Measurements from ENCODE around the gene TSKU. TPM values are rescaled to one million over a fixed set of nuclear protein-coding genes. Genes with fewer than 3 reads are reported as not detected.
A peak's percentile ranks its signal among the peaks of the same experiment; 100 is the strongest.

The TSKU gene
- total RNA-seq, 2 donors from 2014 or later: 18.7 to 46.6 TPM

- Histone ChIP-seq H3K27me3 (no peaks in the 10 kb centered on the region), H3K36me3 (no peaks in the 10 kb centered on the region), H3K4me3 (no peak overlapping the region), H3K4me1 (peaks cover 0 to 22% of the 10 kb centered on the region in 2 donors), H3K9me3 (no peaks in the 10 kb centered on the region), H3K27ac (peak overlapping the region in 1 of 2 donors; percentile 46)
- TF ChIP-seq, protein P1, sequence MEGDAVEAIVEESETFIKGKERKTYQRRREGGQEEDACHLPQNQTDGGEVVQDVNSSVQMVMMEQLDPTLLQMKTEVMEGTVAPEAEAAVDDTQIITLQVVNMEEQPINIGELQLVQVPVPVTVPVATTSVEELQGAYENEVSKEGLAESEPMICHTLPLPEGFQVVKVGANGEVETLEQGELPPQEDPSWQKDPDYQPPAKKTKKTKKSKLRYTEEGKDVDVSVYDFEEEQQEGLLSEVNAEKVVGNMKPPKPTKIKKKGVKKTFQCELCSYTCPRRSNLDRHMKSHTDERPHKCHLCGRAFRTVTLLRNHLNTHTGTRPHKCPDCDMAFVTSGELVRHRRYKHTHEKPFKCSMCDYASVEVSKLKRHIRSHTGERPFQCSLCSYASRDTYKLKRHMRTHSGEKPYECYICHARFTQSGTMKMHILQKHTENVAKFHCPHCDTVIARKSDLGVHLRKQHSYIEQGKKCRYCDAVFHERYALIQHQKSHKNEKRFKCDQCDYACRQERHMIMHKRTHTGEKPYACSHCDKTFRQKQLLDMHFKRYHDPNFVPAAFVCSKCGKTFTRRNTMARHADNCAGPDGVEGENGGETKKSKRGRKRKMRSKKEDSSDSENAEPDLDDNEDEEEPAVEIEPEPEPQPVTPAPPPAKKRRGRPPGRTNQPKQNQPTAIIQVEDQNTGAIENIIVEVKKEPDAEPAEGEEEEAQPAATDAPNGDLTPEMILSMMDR (IDR thresholded peaks at IDR 0.05): no peak
- no peak for DNase-seq (ENCODE audit: low spot score)
Observed at GRCh38 chr11:76835928-76836612, 52.9 kb downstream of the TSKU start.

DNA sequence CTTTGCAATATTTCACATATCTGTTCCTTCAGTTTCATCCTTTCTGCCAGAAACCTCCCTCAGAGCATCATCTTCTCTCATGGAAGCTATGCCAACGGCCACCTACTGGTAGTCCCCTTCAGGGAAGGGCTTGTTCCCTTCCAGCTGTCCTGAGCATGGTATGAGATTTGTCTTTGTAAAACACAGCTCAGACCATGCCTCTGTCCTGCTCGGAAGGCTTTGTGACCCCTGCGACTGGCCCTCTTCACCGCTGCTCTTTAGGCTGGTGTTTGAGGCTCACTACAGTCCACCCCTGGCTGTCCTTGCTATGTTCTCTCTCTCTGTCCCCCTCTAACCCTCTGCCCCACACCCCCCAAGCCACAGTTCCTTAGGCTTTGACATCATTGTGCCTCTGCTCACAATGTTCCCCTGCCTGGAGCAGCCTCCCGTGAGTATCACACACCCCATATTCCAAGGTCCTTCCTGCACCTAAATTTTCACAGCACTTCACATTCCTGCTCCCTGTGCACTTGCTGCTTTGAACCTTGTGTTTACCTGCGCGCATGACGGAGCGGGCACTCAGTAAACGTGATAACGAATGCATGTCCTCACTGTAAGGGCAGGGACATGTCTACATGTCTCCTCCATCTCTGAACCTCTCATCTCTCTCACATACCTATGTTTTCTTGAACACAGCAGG is 53.6 kb downstream of the TSKU start:
- Histone ChIP-seq H3K9me3 (no peaks in the 10 kb centered on the region), H3K4me3 (no peak overlapping the region), H3K36me3 (no peaks in the 10 kb centered on the region), H3K27ac (peak overlapping the region in 1 of 2 donors; percentile 46), H3K27me3 (no peaks in the 10 kb centered on the region), H3K4me1 (peaks cover 0 to 22% of the 10 kb centered on the region in 2 donors)
- DNase-seq (ENCODE audit: low spot score): no peak
- TF ChIP-seq, protein P1 (IDR thresholded peaks at IDR 0.05): no peak

DNA sequence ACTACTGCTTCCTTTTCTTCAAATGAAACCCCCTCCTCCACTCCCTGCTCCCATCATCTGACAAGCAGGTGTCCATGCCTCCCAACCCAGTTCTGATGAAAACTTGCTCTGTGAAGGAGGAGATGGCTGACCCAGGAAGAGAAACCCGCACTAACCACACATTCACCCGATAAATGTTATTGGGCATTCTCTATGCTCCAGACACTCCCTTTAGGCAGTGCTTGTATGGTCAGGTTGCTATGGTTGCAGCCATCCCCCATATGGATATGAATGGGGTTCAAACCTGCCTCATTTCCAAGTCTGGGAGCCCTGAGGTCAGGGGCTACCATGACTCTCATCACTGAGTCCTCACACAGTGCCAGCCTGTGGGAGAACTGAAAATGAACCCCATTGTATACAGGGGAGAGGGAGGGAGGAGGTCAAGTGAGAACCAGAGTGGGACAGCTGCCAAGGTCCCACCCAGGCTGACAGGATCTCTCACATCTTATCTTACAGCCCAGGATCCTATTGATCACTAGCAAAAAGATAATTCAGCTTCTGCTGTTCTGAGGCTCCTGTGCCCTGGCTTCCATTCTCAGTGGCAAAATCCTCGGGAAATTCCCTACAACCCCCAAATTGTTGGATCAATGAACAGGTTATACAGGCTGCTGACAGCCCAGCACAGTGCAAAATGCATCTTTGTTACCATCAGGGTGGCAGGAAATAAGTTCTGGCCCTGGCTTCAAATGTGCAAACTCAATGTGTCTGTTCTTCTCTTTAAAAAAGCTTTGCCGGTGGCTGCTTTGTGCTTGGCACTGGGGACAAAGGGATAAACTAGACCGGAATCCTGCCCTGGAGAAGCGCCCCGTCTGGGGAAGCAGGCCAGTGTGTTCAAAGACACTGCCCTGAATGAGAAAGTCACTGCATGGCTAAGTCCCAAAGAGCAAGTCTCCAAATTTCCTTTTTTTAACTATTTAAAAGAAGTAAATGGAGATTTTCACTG is 54.8 kb downstream of the TSKU start:
- Histone ChIP-seq H3K4me3 (no peak overlapping the region), H3K27me3 (no peaks in the 10 kb centered on the region), H3K4me1 (peaks cover 0 to 22% of the 10 kb centered on the region in 2 donors), H3K27ac (no peak overlapping the region), H3K9me3 (no peaks in the 10 kb centered on the region), H3K36me3 (no peaks in the 10 kb centered on the region)
- DNase-seq (ENCODE audit: low spot score): no peak
- TF ChIP-seq, protein P1 (IDR thresholded peaks at IDR 0.05): no peak

DNA sequence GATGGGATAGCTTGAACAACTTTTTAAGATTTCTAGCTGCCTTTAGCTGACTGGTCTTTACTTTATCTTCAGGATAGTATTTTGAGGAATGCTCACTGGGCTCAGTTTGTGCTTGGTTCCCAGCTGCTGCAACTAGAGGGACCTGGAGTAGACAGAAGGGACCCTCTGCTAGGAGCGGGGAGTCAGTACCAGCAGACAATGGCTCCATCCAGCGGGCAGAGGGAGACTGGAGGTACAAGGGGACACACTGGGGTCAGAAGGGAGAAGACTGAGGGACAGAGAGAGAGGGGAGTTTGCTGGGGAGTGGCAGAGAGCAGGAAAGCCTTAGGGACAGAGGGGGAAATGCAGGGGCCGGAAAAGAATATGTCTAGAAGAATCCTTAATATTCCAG is 55.5 kb downstream of the TSKU start:
- Histone ChIP-seq H3K27me3 (no peaks in the 10 kb centered on the region), H3K27ac (no peak overlapping the region), H3K36me3 (no peaks in the 10 kb centered on the region), H3K9me3 (no peaks in the 10 kb centered on the region), H3K4me3 (no peak overlapping the region), H3K4me1 (peaks cover 0 to 22% of the 10 kb centered on the region in 2 donors)
- DNase-seq (ENCODE audit: low spot score): no peak
- TF ChIP-seq, protein P1 (IDR thresholded peaks at IDR 0.05): peak in 1 of 2 donors; percentile 33

GRCh38 chr11:76839311-76839710 is 56.2 kb downstream of the TSKU start:
- H3K27me3 ChIP-seq: no peaks in the 10 kb centered on the region
- H3K27ac ChIP-seq: no peak overlapping the region
- TF ChIP-seq, protein P1 (IDR thresholded peaks at IDR 0.05): no peak
- peaks cover 0 to 22% of the 10 kb centered on the region in 2 donors for H3K4me1 ChIP-seq
- no peak for DNase-seq (ENCODE audit: low spot score)
- H3K36me3 ChIP-seq: no peaks in the 10 kb centered on the region
- H3K9me3 ChIP-seq: no peaks in the 10 kb centered on the region
- no peak overlapping the region for H3K4me3 ChIP-seq

Data from right atrium auricular region (tissue), 2 donors.